GM19351 (cell line): ENCODE data around the gene CSF3R.

Source experiments
- ATAC-seq: cut with Tn5 transposase; IDR thresholded peaks from one replicate; pipeline ENCODE4 v1.9.1; 2021; ENCODE audit warnings: mild to moderate bottlenecking, moderate library complexity; ENCODE audit not compliant: unreplicated experiment

Gene CSF3R

DNA sequence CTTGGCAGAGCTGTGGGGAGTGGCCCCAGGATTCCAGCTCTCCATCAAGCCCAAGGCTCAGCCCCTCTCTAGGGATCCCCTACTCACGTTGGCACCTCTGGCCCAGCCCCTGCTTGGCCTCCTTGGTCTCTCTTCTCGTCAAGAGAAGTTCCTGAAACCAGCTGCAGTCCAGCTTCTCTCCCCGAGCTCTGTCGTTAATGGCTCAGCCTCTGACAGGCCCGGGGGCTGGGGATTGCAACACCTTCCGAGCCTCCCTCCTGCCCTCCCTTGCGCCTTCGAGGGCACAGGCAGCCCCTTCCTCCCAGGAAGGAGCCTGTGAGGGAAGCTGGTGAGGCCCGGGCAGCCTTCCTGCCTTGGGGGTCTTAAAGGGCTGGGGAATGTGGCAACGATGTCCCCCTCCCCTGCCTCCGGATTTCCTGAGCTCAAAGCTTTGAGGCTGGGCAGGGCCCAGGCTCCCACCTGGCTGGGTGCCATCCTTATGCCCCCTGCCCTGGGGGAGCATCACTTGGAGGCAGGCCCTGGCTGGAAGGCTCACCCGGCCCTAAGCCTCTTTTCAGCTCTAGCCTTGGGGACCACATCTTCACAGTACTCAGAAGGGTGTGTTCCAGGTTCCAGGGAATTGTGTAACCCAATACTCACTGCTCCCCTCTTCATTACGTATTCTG is at the start of gene CSF3R:
TSS of gene CSF3R (minus strand) at position 190 of the 665 bp plus-strand sequence. CDS start 3,417 bp downstream, outside the sequence.
- ATAC-seq, result no peak

DNA sequence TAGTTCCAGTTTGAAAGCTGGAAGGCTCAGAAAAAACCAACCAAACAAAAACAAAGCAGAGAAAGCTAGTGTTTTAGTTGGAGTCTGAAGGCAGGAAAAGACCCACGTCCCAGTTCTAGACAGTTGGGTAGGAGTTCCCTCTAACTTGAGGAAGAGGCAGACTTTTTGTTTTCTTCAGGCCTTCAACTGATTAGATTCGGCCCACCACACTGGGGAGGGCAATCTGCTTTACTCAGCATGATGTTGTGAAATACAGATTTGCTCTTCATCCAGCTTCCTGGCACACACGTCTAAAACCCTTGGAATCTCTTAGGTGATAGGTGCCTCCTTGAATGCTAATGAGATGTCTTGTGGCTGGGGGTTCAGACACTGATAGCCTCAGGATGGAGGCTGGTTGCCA is 49.1 kb upstream of the CSF3R start:
- ATAC-seq, result no peak

DNA sequence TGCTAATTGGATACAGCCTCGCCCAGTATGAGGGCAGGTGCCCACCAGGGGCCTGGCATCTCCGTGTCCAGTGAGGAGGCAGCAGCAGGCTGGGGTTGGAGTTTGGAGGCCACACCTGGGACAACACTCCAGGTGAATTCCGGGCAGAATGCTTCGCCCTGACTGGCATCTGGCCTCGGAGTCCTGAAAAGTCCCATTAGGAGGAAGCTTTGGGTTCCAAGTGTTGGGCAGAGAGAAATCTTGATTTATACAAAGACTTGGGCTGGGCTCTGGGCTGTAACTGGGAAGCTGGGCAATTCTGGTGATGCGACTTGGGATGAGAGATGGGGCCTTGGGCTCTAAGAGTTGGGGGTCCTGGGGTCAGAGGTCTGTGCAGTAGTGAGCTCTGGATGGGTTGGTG is 48.1 kb upstream of the CSF3R start:
- ATAC-seq, result no peak

DNA sequence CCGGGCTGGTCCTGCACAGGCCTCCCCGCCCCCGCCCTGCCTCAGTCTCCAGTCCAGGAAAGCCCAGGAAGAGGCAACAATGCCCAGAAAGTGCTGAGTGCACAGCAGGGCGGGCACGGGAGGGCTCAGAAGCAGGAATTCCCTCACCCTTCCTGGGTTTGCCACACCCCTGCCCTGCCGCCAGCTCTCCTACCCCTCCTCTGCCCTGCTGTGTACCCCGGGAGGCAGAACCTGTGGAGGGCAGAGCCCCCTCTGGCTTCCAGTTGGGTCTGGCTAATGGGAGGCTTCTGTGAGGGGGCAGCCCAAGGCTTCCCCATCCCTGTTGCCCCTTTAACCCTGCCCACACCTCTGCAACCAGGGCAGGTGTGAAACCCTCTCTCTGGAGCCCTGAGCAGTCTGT is 47.5 kb upstream of the CSF3R start:
- no peak for ATAC-seq

DNA sequence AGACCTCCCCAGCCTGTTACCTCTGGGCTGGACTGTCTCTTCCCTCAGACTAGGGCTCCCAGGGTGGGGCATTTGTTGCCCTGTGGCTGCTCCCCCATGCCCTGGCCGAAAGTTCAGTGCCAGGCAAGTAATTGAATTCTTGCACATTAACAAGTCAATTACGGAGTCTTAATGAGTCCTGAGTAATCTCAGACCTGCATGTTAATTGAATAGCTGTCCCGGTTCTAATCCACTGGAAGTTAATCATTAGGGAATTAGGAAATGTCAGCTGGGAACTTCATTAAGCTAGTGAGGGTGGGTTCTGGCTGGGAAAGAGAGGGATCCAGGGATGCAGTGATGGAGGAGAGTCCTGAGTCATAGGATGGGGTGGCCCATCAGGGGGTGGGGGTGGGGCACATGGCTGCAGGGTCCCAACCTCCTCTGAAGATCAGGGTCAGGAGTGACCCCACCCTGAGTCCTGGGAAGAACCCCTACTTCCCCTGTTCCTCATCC is 47.1 kb upstream of the CSF3R start:
- ATAC-seq, result no peak

DNA sequence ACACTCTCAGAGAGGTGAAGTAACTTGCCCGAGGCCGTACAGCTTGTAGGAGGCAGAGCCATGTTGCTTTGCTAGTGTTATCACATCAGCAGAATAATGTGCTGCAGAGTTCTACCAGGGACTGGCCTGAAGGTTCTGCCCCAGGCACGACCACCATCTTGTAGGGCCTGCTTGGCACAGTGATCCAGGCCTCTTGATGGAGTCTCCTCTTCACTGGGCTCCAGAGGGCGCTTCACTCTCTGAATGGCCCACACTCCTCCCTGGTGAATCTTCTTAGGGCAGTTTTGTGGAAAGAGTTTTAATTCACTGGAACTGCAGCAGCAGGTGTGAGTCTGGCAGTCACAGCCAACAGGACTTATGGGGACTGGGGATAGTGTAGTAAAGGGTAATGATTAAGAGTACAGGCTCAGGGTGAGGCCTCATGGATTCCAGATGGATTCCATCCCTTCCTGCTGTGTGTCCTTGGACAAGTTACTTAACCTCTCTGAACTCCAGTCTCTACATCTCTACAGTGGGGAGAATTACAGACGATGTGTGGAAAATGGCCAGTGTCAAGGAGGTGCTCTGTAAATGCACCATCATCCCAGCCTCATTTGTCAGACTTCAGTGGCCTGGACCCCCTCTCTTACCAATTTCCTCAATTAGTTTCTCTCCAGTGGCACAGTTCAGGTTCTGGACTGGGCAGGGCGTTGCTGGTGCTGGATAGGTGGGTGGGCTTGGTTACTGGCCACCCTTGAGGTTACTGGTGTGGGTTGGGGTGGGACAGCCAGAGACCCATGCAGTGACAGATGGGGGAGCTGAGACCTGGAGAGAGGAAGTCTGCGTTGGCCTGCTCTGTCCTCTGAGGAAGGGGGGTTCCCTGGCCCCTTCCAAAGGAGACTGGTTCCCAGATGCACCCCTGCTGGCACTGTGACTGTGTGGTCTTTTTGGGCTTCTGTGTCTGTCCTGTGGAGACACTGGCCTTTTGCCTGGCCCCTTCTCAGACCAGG is 45.9 kb upstream of the CSF3R start:
- ATAC-seq, result no peak

DNA sequence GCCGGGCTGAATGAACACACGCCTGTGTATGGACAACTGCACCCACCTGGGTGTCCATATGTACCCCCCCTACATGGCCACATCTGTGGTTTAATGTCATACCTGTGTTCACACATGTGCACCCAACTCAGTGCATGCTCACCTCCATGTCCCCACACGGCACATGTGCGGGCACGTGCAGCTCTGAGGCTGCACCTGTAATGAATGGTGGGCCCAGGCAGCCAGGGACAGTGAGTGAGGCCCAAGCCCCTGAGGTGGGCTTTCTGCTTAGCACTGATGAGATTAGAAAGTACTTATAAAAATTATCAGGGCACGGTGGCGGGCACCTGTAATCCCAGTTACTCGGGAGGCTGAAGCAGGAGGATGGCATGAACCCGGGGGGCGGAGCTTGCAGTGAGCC is 42.5 kb upstream of the CSF3R start:
- no peak for ATAC-seq

DNA sequence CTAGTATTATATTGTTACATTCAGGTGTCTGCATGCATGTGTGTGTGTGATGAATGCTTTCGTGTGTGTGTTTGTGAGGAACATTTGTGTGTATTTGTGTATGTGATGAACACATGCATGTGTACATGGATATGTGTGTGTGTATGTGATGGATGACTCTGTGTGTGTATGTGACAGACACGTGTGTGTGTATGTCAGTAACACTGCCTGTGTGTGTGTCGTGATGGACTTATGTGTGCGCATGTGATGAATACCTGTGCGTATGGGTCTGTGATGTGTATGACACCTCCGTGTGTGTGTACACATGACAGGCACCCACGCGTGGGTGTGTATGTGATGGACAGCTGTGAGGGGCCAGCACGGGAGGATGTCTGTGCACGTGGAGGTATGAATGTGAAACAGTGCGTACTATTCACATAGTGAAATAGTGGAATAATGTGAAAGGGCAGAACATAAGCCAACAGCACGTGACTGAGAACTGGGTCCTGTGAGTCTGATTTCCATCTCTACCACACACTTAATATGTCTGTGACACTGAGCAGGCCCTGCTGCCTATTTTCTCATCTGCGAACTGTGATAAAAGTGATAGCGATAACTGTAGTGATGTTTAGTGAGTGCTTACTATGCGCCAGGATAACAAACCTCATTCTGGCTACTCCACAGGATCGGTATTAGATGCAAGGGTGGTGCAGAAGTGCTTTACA is 41.8 kb upstream of the CSF3R start:
- no peak for ATAC-seq

DNA sequence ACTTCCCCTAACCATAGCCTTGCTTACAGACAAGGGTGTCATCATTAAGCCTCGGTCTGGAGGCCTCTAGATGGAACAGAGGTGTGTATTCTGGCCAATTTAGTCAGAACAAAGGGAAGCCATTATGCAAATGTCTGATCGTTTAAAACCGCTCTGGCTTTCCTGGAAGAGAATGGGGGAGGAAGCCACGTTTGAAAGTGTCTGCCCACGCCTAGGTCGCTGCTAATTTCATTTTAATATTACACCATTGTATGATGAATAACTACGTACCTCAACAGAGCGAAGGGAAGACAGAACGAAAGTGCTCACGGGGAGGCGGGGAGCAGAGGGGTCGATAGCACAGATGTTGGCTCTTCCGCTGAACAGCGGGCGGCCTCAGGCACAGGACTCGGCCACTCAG is 41.1 kb upstream of the CSF3R start:
- no peak for ATAC-seq

DNA sequence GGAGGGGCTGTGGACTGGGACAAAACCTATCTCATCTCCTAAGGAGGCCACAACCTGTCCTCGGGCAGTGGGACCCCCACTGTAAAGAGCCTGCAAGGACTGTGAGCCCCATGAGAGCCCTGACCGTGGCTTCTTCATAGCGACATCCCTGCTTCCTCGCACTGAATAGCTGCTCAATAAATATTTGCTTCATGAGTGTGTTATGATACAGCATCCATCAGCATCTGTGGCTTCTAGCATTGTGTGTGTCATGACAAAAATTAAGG is 40.5 kb upstream of the CSF3R start:
- no peak for ATAC-seq

DNA sequence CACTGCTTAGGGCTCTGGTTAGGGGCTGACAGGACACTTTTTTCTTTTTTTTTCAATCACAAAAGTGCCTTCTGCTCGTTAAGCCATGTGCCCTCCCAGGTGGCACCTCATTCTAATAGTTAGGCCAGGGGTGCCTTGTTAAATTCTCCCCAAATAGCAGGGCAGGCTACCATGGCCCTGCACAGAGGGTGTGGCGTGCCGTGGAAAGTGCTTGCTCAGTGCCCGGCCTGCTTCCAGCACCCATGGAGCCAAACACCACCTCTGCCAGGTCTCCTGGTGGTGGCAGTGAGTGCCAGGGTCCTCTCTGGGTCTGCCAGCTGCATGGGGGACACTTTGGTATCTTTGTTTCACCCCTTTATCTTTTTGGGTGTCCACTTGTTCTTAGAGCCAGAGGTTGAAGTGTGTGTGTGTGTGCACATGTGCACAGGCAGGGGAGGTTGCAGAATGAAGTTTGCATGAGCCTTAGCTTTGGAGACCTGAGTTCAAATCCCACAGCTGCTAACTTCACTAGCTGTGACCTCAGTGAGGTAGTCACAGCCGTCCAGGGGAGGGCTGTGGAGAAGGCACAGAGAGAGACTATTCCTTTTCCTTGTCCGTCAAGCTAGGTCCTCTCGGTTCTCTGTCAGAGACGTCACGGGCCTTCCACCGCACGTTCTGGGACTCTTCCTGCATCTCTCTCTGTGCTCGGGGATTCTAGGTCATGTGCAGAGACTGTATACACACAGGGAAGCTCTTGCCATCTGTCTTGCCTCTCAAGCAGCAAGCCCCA is 39.9 kb upstream of the CSF3R start:
- ATAC-seq, result no peak

DNA sequence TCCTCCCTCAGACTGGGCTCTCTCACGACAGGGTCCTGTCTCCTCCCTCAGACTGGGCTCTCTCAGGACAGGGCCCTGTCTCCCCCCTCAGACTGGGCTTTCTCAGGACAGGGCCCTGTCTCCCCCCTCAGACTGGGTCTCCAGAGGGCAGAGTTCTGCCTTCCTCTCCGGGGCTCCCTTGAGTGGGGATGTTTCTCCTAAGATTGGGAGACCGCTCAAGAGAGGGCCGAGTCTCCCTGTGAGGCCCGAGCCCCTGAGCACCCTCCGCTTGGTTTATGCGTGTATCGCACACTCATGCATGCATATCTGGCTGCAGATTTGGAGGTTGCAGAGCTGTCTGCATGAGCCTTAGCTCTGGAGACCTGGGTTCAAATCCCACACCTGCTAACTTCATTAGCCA is 39.3 kb upstream of the CSF3R start:
- no peak for ATAC-seq

DNA sequence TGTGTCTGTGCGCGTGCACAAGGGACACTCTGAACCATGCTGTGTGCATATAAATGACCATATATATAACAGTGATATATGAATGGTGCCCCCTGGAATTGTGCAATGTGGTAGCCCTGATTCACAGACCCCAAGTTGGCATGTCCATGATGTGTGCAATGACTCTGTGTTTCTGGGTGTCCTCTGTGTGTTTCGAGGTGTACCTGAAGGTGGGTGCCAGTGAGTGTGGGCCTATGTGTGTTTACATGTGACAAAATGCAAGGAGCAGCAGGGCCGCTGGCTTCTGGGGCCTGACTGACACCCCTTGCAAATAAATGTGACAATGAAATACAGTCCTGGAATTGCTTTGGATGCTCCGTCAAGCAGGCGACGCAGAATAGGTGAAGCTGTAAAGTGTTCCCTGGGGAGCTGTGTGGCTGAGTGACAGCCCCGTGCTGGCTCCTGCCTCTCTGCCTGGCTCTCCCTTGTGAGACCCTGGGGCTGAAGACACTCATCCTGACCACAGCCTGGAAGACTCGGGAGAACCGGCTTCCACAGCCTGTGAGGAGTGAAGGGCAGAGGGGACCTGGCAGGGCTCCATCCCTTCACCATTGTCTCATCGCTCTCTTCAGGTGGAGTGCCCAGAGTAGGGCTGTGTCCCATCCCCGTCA is 38.2 kb upstream of the CSF3R start:
- ATAC-seq, result no peak

DNA sequence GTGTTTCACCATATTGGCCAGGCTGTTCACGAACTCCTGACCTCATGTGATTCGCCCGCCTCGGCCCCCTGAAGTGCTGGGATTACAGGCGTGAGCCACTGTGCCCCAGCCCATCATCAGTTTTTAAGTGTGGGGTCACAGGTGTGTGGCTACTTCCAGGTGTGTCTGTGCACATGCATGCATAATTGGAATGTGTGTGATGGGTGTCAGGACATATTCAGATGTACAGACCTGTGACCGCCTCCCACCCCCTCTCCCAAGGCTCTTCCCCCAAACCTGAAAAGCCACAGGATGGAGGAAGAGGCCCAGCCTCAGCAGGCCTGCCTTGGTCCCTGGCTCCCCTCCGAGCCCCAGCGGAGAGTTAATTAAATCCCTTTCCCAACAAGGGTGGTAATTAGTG is 37.3 kb upstream of the CSF3R start:
- no peak for ATAC-seq

DNA sequence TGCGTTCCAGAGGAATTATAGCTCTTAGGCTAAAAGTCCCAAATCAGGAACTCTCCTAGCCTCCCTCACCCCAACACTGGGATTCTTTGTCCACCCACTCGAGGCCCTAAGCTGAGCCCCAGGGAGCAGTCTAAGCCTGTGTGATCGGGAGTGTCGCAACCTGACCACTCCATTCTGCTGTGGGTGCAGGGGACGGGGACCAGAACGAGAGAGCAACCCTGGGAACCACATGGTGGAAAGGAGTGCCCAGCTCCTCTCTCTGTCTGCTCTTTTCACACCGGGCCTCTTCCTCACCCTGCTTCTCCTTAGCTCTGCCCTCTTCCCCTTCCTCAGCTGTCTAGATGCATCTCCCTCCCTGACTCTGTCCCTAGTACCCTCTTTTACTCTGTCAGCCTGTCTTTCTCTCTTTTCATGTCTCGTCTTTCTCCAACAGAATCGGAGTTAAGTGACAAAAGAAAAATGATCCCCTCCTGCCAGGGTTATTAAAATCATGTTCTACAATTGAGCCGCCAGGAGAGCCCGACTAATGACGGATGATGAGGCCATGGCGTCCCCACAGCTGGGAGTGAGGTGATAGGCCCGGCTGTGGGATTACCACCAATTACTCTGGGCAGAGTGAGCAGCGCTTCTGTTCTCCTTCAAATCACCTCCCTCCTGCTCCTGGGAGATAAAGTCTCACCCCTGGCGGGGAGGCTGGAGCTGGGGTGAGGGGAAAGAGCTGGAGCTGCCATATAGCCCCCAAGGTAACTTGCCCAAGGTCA is 34.5 kb upstream of the CSF3R start:
- no peak for ATAC-seq

DNA sequence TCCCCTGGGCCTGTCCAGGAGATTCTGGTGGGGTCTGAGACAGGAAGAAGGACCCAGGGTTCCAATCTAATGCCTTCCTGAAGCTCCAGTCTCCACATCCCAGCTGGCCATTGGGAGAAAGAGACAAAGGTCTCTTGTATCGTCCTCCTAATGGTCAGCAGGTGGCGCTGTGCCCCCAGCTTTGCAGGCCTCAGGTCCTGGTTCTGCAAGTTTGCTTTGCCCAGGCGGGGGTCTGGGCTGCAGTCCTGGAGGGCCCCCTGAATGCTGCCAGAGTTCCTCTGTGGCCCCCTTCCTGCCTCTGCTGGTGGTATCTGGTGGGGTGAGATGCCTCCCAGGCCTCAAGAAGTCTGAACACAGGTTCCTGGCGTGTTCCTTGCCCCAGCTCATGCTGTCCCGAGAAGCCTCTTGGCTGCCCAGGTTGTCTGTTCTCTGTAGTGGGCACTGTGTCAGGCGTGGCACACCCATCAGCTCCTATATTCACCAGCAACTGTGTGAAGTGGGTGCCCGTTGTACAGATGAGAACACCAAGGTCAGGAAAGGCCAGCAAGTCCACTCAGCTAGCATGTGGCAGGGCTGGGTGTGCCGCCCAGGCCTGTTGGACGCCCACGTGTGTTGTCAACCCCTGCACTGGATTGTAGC is 33.8 kb upstream of the CSF3R start:
- ATAC-seq, result no peak

DNA sequence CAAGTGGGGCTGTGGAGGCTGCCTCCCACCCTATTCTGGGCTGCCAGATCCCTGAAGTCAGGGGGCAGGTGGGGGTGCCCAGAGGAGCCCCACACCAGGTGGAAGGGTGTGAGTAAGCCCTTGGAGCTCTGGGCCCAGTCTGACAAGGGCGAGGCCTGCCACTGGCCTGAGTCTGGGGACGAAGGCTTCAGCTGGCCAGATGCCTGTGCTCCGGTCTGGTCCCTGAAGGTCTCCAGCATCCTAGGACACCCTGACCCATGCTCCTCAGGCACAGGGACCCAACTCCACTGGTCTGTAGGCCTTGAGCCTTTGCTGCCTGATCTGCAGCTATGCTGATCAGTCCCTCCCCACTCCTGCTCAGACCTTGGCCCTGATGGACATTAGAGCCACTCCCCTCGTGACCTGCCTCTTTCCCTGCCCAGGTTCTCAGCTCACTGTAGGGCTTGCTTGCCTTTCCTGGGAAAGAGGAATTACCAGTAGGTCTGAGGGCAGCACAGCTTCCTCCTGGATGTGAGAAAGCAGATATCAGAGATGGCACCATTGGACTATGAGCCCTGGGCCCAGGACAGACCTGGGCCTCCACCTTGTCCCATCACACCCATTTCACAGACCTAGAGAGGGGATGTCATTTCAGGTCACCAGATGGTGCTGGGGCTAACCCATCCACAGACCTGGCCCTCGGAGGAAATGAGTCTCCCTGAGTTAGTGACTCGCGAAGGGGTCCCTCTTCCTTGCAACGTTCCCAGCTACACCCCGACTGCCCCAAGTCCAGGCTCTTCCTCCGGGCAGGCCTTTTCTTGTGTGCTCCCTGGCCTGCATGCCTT is 32.8 kb upstream of the CSF3R start:
- ATAC-seq, result no peak

DNA sequence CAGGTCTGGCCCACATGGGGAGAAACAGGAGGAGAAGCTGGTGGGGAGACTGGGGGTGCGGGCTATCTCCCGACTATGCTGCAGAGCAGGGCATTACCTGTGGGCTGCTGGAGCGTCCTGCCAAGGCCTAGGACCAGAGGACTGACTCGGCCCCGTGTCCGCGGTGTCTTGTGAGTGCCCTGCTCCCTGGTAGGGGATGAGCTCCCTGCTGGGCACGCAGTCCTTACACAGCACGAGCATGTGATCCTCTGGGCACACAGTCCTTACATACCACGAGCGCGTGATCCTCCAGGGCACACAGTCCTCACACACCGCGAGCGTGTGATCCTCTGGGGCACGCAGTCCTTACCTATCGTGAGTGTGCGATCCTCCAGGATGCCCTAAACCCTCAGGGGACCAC is 31.8 kb upstream of the CSF3R start:
- no peak for ATAC-seq
